Astrocyte (in vitro differentiated cells and primary cell): ENCODE results near the gene SMIM15.

Source experiments
- CTCF ChIP-seq: IDR thresholded peaks from 2 replicates; pipeline ENCODE4 v1.5.1; 2011; ENCODE audit warnings: low read depth, mild to moderate bottlenecking, inconsistent platforms, low read length, moderate library complexity; ENCODE audit not compliant: insufficient read depth
- EZH2 ChIP-seq: IDR thresholded peaks from 2 replicates; pipeline ENCODE4 v1.6.1; 2012; ENCODE audit warnings: mild to moderate bottlenecking, low read length, inconsistent platforms; ENCODE audit not compliant: insufficient read depth

GRCh38 chr5:61120534-61120933 is 41.7 kb downstream of the SMIM15 start:
- TF ChIP-seq CTCF (no peak), EZH2 (no peak)
